HepG2 (cell line): ENCODE results near the gene EPHB4.

Experiments
- CBX1 ChIP-seq: IDR thresholded peaks from one replicate; pipeline ENCODE4 v1.6.1; 2016; ENCODE audit warnings: antibody characterized with exemption, low read depth
- NFIC ChIP-seq: IDR thresholded peaks from 2 replicates; pipeline ENCODE4 v1.6.1; 2012; ENCODE audit warnings: mild to moderate bottlenecking, low read length, inconsistent platforms
- POLR2AphosphoS5 ChIP-seq: IDR thresholded peaks from 2 replicates; pipeline ENCODE4 v1.6.1; 2012; ENCODE audit warnings: low read depth, low read length
- SAP130 ChIP-seq: IDR thresholded peaks from 2 replicates; pipeline ENCODE4 v1.6.1; 2016; ENCODE audit warnings: low read depth
- SMAD1 ChIP-seq: sonication (generic); formaldehyde crosslinking; IDR thresholded peaks from 2 replicates; pipeline ENCODE4 v1.4.0; 2020; ENCODE audit warnings: missing genetic modification reagents, low read depth, mild to moderate bottlenecking, borderline replicate concordance
- YY1 ChIP-seq: IDR thresholded peaks from 2 replicates; pipeline ENCODE4 v1.6.1; 2011; ENCODE audit warnings: low read length, low read depth, moderate library complexity, mild to moderate bottlenecking; ENCODE audit not compliant: insufficient read depth, insufficient replicate concordance
- ZNF484 ChIP-seq: sonication (generic); formaldehyde crosslinking; IDR thresholded peaks from 2 replicates; pipeline ENCODE4 v1.5.1; 2020; ENCODE audit warnings: mild to moderate bottlenecking, low read depth, missing genetic modification reagents, borderline replicate concordance
- ZNF549 ChIP-seq: sonication (generic); formaldehyde crosslinking; IDR thresholded peaks from 2 replicates; pipeline ENCODE4 v1.5.0; 2020; ENCODE audit warnings: missing genetic modification reagents
- ZNF747 ChIP-seq: sonication (generic); formaldehyde crosslinking; IDR thresholded peaks from 2 replicates; pipeline ENCODE4 v1.8.1; 2023; ENCODE audit warnings: missing genetic modification reagents, mild to moderate bottlenecking, borderline replicate concordance
- ZNF775 ChIP-seq: sonication (generic); formaldehyde crosslinking; IDR thresholded peaks from 2 replicates; pipeline ENCODE4 v1.4.0; 2020; ENCODE audit warnings: missing genetic modification reagents, mild to moderate bottlenecking, moderate library complexity, borderline replicate concordance
- TF ChIP-seq, protein P1 (sequence below): sonication (generic); formaldehyde crosslinking; IDR thresholded peaks from 2 replicates; pipeline ENCODE4 v1.8.1; 2022; ENCODE audit warnings: mild to moderate bottlenecking, missing genetic modification reagents
- TF ChIP-seq, protein P2 (sequence below): sonication (generic); formaldehyde crosslinking; IDR thresholded peaks from 2 replicates; pipeline ENCODE4 v1.5.0; 2020; ENCODE audit warnings: mild to moderate bottlenecking, missing genetic modification reagents, moderate library complexity
- TF ChIP-seq, protein P3 (sequence below), 2 experiments: fragments of 450-650 bp in 1 of 2; sonication (generic) in 1 of 2; formaldehyde crosslinking in 1 of 2; IDR thresholded peaks; 2 replicates each; pipeline versions ENCODE4 v1.6.1 to v1.8.0; 2016 to 2022; ENCODE audit warnings: antibody characterized with exemption in 1 of 2, mild to moderate bottlenecking in 1 of 2, missing genetic modification reagents in 1 of 2

DNA sequence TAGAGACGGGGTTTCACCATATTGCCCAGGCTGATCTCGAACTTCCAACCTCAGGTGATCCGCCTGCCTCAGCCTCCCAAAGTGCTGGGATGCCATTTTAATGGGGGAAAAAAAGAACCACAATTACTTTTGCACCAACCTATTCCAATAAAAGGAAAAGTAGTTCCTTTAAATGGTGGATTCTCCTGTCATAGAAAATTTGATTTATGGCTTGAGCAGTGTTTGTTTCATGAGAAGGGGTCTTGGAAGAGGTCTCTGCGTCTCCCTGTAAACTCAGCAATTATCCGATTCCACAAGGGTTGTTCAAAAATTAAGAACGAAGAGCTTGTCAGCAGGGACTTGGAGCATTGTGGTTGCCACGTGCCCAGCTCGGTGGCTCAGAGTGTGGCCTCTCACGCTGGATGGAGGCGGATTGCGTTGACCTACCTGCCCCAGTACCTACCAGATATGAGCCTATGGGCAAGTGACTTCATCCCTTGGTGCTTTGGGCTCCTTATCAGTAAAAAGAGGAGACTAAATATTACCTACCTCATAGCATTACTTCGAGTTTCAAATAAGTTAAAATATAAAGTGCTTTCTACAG, 37.0 kb upstream of the EPHB4 start:
- TF ChIP-seq, protein P1, sequence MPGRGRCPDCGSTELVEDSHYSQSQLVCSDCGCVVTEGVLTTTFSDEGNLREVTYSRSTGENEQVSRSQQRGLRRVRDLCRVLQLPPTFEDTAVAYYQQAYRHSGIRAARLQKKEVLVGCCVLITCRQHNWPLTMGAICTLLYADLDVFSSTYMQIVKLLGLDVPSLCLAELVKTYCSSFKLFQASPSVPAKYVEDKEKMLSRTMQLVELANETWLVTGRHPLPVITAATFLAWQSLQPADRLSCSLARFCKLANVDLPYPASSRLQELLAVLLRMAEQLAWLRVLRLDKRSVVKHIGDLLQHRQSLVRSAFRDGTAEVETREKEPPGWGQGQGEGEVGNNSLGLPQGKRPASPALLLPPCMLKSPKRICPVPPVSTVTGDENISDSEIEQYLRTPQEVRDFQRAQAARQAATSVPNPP = no peak
- no peak for TF ChIP-seq SAP130
- TF ChIP-seq ZNF775 = no peak
- TF ChIP-seq NFIC = no peak
- no peak for TF ChIP-seq ZNF747
- no peak for TF ChIP-seq CBX1
- TF ChIP-seq, protein P2, sequence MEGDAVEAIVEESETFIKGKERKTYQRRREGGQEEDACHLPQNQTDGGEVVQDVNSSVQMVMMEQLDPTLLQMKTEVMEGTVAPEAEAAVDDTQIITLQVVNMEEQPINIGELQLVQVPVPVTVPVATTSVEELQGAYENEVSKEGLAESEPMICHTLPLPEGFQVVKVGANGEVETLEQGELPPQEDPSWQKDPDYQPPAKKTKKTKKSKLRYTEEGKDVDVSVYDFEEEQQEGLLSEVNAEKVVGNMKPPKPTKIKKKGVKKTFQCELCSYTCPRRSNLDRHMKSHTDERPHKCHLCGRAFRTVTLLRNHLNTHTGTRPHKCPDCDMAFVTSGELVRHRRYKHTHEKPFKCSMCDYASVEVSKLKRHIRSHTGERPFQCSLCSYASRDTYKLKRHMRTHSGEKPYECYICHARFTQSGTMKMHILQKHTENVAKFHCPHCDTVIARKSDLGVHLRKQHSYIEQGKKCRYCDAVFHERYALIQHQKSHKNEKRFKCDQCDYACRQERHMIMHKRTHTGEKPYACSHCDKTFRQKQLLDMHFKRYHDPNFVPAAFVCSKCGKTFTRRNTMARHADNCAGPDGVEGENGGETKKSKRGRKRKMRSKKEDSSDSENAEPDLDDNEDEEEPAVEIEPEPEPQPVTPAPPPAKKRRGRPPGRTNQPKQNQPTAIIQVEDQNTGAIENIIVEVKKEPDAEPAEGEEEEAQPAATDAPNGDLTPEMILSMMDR (CRISPR knock-in tag) = no peak
- TF ChIP-seq ZNF549 (CRISPR knock-in tag) = no peak
- TF ChIP-seq POLR2AphosphoS5 = no peak
- TF ChIP-seq YY1 = no peak
- TF ChIP-seq SMAD1 (CRISPR knock-in tag) = no peak
- TF ChIP-seq ZNF484 (CRISPR knock-in tag) = no peak
- TF ChIP-seq, protein P3, sequence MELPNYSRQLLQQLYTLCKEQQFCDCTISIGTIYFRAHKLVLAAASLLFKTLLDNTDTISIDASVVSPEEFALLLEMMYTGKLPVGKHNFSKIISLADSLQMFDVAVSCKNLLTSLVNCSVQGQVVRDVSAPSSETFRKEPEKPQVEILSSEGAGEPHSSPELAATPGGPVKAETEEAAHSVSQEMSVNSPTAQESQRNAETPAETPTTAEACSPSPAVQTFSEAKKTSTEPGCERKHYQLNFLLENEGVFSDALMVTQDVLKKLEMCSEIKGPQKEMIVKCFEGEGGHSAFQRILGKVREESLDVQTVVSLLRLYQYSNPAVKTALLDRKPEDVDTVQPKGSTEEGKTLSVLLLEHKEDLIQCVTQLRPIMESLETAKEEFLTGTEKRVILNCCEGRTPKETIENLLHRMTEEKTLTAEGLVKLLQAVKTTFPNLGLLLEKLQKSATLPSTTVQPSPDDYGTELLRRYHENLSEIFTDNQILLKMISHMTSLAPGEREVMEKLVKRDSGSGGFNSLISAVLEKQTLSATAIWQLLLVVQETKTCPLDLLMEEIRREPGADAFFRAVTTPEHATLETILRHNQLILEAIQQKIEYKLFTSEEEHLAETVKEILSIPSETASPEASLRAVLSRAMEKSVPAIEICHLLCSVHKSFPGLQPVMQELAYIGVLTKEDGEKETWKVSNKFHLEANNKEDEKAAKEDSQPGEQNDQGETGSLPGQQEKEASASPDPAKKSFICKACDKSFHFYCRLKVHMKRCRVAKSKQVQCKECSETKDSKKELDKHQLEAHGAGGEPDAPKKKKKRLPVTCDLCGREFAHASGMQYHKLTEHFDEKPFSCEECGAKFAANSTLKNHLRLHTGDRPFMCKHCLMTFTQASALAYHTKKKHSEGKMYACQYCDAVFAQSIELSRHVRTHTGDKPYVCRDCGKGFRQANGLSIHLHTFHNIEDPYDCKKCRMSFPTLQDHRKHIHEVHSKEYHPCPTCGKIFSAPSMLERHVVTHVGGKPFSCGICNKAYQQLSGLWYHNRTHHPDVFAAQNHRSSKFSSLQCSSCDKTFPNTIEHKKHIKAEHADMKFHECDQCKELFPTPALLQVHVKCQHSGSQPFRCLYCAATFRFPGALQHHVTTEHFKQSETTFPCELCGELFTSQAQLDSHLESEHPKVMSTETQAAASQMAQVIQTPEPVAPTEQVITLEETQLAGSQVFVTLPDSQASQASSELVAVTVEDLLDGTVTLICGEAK (IDR thresholded peaks at IDR 0.05) = no peak
- TF ChIP-seq, protein P3 (CRISPR knock-in tag; IDR thresholded peaks at IDR 0.05) = no peak
